Right atrium auricular region (tissue), 2 donors: ENCODE results near the gene MIOS. TPM values are rescaled to one million over a fixed set of nuclear protein-coding genes. Genes with fewer than 3 reads are reported as not detected.

ENCODE experiments used
- DNase-seq: peaks from one replicate; pipeline ENCODE4 v3.0.0-alpha.2; 2019; ENCODE audit warnings: low spot score
- H3K27ac ChIP-seq, 2 donors: fragments of 200-600 bp; sonication (generic); 1 replicate in 1 of 2; 2 replicates in 1 of 2; pipeline ENCODE4 v1.5.1; 2016 to 2019
- H3K27me3 ChIP-seq, 2 donors: fragments of 200-600 bp; sonication (generic); one replicate each; pipeline versions ENCODE4 v1.5.1 to v1.6.0; 2017 to 2019
- H3K36me3 ChIP-seq: fragments of 200-600 bp; sonication (generic); one replicate; pipeline ENCODE4 v1.5.1; 2016
- H3K4me1 ChIP-seq, 2 donors: fragments of 200-600 bp; sonication (generic); one replicate each; pipeline versions ENCODE4 v1.5.1 to v1.6.0; 2017 to 2019
- H3K4me3 ChIP-seq, 2 donors: fragments of 200-600 bp; sonication (generic); 1 replicate in 1 of 2; 2 replicates in 1 of 2; pipeline ENCODE4 v1.5.1; 2017 to 2019; ENCODE audit warnings: mild to moderate bottlenecking in 1 of 2, moderate library complexity in 1 of 2
- H3K9me3 ChIP-seq, 2 donors: fragments of 200-600 bp; sonication (generic); one replicate each; pipeline ENCODE4 v1.5.1; 2019
- total RNA-seq, 2 donors: library from RNA; depleted of rRNA; stranded (reverse); fragments of >200 nt; gene quantifications; one replicate each; pipeline ENCODE4 v1.1.0, GENCODE V29; 2016
- TF ChIP-seq, protein P1 (sequence below), 2 donors: fragments of 200-600 bp; sonication (generic); IDR thresholded peaks; one replicate each; pipeline ENCODE4 v1.5.1; 2019; ENCODE audit warnings: antibody characterized with exemption in 2 of 2

Gene MIOS
- total RNA-seq, 2 donors from 2014 or later: 19.7 to 21.8 TPM

DNA sequence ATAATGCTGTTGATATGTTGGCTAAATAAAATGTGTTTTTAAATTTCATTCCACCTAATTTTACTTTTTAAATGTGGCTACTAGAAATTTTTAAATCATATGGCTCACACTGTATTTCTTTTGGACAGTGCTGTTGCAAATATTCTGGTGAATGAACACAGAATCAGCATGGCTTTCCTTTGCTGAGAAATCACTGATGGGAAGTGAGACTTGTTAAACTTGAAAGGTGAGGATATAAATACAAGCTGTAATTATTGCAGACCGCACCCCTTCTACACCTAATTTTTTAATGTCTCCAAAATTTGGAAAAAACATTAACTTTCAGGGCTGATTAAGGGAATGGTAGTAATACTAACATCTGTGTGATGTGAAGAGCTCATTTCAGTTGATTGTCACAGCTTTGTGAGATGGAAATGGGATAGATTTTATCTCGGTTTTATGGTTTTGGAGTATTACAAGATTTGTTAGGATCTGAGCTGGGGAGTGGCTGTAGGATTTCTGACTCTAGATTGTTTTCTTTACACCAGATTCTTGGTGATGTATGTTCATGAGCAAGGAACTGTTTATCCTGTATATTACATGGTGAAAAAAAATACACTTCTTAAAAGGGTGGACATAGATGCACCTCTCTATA is 1.3 kb downstream of the MIOS start:
- H3K9me3 ChIP-seq: no peaks in the 10 kb centered on the region
- H3K27me3 ChIP-seq: no peaks in the 10 kb centered on the region
- TF ChIP-seq, protein P1, sequence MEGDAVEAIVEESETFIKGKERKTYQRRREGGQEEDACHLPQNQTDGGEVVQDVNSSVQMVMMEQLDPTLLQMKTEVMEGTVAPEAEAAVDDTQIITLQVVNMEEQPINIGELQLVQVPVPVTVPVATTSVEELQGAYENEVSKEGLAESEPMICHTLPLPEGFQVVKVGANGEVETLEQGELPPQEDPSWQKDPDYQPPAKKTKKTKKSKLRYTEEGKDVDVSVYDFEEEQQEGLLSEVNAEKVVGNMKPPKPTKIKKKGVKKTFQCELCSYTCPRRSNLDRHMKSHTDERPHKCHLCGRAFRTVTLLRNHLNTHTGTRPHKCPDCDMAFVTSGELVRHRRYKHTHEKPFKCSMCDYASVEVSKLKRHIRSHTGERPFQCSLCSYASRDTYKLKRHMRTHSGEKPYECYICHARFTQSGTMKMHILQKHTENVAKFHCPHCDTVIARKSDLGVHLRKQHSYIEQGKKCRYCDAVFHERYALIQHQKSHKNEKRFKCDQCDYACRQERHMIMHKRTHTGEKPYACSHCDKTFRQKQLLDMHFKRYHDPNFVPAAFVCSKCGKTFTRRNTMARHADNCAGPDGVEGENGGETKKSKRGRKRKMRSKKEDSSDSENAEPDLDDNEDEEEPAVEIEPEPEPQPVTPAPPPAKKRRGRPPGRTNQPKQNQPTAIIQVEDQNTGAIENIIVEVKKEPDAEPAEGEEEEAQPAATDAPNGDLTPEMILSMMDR (IDR thresholded peaks at IDR 0.05): no peak
- peak overlapping the region; percentile 89 to 93 for H3K4me3 ChIP-seq
- DNase-seq: no peak
- peaks cover 0 to 29% of the 10 kb centered on the region in 2 donors for H3K4me1 ChIP-seq
- H3K36me3 ChIP-seq: peaks cover 2% of the 10 kb centered on the region
- no peak overlapping the region for H3K27ac ChIP-seq

DNA sequence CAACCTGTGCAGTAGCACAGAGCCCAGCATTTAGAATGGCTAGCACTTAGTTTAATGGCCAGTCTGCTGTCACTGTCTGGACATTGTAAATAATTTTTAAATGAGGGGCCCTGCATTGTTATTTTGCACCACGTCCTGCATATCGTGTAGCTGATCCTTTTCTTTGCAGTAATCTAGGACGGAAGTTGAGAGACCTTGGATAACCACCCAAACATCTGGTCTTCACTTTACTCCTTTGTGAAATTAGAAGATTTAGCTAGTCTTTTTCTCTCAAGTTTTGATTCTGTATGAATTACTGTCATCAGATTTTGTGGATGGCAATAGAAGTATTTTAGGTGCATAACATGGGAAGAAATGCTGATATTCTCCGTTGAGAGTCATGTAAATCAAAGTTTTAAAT is 1.9 kb downstream of the MIOS start:
- TF ChIP-seq, protein P1 (IDR thresholded peaks at IDR 0.05): no peak
- no peak for DNase-seq
- H3K27me3 ChIP-seq: no peaks in the 10 kb centered on the region
- H3K27ac ChIP-seq: no peak overlapping the region
- H3K4me1 ChIP-seq: peaks cover 0 to 29% of the 10 kb centered on the region in 2 donors
- H3K4me3 ChIP-seq: no peak overlapping the region
- H3K9me3 ChIP-seq: no peaks in the 10 kb centered on the region
- peaks cover 7% of the 10 kb centered on the region for H3K36me3 ChIP-seq

DNA sequence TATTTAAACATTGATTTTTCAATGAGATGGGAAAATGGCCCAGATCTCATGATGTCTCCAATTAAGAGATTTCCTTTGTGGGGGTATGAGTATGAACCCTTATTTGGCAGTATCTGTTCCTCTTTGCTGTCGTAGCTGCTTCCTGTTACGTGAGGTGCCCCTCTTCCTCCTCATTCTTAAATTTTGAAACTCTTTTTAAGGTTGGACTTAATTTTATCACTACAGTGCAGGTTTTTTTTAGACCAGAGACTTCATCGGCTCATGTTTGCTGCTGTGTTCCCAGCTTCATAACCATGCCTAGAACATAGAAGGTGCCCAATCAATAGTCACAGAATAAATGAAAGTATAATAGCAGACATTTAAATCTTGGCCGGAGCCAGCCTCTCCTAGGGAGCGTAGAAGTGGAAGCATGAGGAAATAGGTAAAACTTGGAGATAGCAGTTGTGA is 2.4 kb downstream of the MIOS start:
- H3K36me3 ChIP-seq: peaks cover 7% of the 10 kb centered on the region
- no peak for DNase-seq
- H3K27ac ChIP-seq: no peak overlapping the region
- H3K4me3 ChIP-seq: no peak overlapping the region
- TF ChIP-seq, protein P1 (IDR thresholded peaks at IDR 0.05): no peak
- H3K4me1 ChIP-seq: peaks cover 0 to 29% of the 10 kb centered on the region in 2 donors
- no peaks in the 10 kb centered on the region for H3K9me3 ChIP-seq
- H3K27me3 ChIP-seq: no peaks in the 10 kb centered on the region

DNA sequence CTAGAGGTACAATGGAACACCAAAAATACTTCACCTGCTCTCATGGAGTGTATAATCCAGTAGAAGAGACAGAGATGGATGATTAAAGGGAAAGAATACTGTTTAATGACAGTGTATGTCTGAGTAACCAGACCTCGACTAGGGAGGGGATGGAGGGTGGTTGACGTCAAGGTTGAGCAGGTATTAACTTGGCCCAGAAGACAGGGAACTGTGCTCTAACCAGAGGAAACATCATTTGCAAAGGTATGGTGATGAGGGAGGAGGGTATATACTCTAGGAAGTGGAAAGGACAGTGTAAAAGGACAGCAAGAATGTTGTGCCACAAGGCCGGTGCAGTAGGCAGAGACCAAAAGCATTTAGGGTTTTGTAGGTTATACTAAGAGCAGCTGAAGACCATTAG is 2.9 kb downstream of the MIOS start:
- H3K36me3 ChIP-seq: peaks cover 7% of the 10 kb centered on the region
- no peak overlapping the region for H3K27ac ChIP-seq
- no peaks in the 10 kb centered on the region for H3K27me3 ChIP-seq
- H3K4me3 ChIP-seq: no peak overlapping the region
- TF ChIP-seq, protein P1 (IDR thresholded peaks at IDR 0.05): no peak
- no peak for DNase-seq
- H3K4me1 ChIP-seq: peaks cover 0 to 29% of the 10 kb centered on the region in 2 donors
- no peaks in the 10 kb centered on the region for H3K9me3 ChIP-seq

DNA sequence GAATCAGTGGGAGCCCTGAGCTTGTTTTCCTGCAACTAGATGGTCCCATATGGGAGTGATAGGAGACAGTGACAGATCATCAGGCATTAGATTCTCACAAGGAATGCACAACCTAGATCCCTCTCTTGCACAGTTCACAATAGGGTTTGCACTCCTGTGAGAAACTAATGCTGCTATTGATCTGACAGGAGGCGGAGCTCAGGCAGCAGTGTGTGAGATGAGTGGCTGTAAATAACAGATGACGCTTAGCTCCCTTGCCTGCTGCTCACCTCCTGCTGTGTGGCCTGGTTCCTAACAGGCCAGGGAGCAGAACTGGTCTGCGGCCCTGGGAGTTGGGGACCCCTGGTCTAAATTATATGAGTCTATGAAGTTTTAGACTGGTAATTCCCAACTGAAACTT is 3.9 kb downstream of the MIOS start:
- DNase-seq: no peak
- TF ChIP-seq, protein P1 (IDR thresholded peaks at IDR 0.05): no peak
- no peak overlapping the region for H3K4me3 ChIP-seq
- no peak overlapping the region for H3K27ac ChIP-seq
- H3K27me3 ChIP-seq: no peaks in the 10 kb centered on the region
- peaks cover 0 to 29% of the 10 kb centered on the region in 2 donors for H3K4me1 ChIP-seq
- H3K9me3 ChIP-seq: no peaks in the 10 kb centered on the region
- peaks cover 7% of the 10 kb centered on the region for H3K36me3 ChIP-seq

DNA sequence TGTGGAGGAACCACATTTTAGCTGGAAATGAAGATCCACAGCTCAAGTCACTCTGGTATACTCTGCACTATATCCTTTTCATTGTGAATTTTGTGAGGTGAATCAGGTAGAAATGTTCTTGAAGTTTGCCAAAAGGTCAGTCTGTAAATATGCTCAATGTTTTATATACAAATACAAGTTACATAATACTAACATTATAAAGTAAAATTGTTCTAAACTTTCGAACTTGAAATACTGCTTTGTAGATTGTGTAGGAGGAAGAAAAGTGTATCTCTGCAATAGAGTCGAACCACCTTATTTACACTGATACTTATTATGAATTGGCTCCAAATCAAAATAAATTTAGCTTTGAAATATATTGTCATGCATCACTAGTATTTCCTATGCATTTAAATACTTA is 7.0 kb downstream of the MIOS start:
- TF ChIP-seq, protein P1 (IDR thresholded peaks at IDR 0.05): no peak
- Histone ChIP-seq H3K9me3 (no peaks in the 10 kb centered on the region), H3K27me3 (no peaks in the 10 kb centered on the region), H3K4me3 (no peak overlapping the region), H3K36me3 (peaks cover 7% of the 10 kb centered on the region), H3K4me1 (peaks cover 0 to 11% of the 10 kb centered on the region in 2 donors), H3K27ac (no peak overlapping the region)
- no peak for DNase-seq
